Pons (tissue), 1 donor: ENCODE results near the gene TBX21.

Experiments used
- DNase-seq: peaks from one replicate; pipeline ENCODE4 v3.0.0-alpha.2; 2016; ENCODE audit warnings: low spot score

Gene TBX21

DNA sequence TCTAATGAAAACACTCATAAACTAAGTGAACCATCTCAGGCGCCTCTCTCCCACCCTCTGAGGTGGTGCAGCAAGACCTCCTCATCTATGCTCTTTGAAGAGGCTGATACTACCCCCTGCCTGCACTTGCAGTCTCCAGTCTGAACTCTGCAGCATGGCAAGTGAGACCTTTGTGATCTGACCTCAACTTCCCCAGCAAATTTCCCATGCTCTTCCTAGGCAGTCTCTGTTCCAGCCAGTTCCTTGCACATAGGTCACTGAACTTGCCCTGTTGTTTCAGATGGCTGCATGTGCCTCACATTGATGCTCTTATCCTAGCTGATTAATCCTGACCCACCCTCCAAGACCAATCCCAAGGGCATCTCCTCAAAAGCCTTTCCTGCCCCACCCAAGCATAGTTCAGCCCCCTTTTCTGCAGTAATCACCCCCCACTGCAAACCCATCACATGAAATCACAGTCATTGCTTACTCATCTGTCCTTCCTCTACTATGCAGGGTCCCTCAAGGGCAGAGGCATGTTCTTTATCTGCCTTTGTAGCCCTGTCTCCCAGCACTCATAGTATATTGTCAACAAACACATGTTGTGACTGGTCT lies 42.0 kb downstream of the TBX21 start:
- DNase-seq: no peak

DNA sequence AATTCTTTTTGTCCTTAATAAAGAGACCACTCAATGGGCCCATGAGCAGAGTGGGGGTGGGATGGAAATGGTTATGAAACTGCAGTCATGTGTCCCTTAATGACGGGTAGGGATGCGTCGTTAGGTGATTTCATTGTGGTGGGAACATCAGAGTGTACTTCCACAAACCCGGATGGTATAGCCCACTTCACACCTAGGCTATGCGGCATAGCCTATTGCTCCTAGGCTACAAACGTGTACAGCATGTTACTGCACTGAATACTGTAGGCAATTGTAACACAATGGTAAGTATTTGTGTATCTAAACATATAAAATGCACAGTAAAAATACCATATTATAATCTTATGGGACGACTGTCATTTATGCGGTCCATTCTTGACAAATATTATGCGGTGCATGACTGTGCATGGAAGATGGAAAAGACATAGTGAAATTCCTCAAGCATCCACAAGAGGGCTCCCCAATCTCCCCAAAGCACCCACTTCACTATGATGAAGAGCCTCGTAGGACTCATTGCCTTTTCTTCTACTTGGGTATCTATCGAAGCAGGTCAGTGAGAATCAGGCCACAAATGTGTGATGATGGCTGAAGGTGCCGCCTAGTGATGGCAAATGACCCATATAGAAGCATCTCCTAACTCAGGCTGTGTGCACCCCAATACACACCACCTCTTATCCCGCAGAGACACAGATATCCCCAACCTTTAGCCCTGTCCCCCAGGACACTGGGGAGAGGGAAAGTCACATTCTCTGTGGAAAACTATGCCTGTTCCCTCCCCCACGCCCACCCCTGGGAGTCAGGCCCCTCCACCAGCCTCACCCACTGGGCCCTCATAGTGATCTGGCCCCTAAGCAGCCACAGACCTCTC lies 43.5 kb downstream of the TBX21 start:
- peak; percentile 36 for DNase-seq

DNA sequence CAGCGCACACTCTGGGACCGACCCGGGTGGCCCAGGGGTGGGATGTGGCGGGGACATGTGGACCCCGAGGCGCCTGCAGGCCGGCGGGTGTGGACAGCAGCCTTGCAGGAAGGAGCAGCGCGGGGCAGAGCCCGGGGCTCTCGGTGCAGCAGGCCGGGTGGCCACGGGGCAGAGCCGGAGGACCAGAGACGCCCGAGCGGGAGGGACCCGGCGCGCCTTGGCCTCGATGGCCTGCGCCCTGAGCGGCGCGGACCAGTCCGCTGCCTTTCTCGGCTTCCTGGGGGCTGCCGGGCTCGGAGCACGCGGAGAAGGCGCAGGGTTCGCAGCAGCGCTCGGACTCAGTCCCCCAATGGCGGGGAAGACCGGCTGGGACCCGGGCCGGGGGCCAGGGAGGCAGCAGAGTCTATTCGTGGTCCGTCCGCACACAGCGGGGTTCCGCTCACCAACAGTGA lies 45.2 kb downstream of the TBX21 start:
- DNase-seq: no peak

DNA sequence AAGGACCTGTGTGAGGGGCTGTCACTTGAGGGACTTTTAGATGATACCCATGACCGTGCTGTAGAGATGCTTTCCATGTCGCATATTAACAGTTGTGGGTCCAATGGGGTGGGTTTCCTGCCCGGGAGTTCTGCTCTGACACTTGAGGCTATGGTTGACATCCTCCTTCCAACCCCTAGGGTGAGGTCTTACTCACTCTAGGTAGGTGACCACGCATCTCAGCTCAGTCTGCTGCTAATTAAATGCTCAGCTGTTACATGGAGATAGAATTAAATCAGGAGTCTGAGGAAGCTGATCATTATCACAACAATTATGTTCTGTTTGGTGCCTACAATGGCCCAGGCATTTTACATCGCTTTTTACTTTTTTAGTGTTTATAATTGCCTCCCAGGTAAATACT lies 48.4 kb downstream of the TBX21 start:
- no peak for DNase-seq

DNA sequence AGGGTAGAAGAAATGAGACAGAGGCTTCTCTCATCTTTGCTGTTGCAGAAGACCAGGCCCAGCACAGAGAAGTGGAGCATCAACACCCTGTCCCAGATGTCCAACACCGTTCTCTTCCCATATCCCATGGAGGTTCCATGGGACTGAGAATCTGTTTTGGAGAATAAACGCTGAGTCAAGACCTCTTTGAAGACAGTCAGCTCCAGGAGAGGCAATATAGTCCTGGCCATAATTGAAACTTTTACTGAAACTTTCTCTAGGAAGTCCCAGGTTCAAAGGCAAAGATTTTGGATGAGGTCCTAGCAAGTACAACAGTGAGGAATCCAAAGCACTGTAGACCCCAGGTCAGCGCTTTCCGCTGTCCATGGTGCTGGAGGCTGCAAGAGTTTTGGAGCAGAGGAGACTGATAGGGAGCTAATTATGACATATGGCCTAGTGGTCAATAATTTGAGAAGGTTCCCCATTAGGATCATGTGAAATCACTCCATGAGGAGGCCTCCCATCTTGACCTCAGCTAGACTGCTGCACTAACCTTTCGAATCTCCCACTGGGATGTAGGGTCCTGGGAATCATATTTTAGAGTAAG lies 52.6 kb downstream of the TBX21 start:
- DNase-seq: no peak

DNA sequence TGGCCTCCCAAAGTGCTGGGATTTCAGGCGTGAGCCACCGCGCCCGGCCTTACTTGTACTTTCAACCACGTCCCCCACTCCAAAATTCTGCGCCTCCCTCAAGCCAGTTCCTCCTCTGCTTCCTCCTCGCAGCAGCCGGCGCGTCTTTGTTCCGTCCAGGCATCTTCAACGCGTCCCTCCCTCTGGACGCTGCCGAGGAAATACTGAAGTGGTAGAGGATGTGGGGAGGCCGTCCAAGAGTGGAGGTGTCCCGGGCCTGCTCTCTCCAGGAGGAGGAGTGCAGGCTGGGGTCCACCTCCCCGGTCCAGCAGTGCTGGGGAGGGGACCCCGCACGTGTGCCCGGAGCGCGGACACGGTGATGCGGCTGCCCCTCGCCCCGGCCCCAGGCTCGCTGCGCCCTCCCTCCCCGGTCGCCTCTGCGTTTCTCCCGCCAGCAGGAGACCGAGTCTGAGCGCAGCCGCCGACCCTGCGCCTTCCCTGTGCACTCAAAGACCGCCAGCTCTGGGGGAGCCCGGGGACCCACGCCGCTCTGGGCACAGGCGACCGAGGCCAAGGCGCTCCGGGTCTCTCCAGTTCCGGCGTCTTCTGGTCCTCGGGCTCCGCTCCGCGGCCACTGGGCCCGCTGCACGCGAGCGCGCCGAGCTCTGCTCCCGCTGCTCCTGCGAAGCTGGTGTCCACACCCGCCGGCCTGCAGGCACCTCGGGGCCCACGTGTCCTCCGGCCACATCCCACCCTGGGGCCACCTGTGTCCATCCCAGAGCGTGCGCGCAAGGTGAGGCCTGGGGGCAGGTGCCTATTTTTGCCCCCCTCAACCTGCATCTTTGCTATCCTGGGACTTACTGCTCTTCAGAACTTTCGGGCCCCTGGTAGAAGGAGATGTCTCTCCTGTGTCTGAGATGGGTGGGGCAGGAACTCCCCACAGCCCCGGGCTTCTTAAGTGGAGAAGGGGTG lies 56.9 kb downstream of the TBX21 start:
- peak; percentile 15 for DNase-seq

DNA sequence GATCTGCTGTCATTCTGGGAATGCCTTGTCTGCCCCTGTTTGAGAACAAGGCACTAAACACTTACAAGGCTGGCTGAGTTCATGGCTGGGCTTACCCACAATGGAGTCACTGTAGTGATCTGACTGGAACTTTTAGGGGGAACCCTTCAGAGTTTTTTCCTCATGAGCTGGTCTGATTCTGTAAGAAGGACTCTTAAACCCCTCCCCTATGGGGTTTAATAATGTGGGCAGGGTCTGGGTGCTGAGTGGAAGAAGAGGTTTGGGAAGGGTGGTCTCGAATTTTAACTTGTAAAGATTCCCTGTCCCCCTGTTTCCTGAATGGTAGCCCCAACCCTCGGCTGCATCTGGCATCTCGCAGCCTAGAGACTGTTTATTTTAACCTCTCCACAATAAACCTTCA lies 58.0 kb downstream of the TBX21 start:
- no peak for DNase-seq

DNA sequence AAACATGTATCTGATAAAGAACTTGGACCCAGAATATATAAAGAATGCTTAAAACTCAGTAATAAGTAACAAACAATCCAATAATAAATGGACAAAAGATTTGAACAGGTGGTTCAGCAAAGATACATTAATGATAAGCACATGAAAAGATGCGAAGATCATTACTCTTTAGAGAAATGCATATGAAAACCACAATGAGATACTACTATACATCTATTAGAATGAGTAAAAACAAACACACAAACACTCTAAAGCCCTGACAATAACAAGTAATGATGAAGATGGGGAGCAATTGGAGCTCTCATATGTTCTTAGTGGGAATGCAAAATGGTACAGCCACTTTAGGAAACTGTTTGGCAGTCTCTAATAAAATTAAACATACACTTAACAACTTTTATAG lies 59.4 kb downstream of the TBX21 start:
- DNase-seq: no peak

DNA sequence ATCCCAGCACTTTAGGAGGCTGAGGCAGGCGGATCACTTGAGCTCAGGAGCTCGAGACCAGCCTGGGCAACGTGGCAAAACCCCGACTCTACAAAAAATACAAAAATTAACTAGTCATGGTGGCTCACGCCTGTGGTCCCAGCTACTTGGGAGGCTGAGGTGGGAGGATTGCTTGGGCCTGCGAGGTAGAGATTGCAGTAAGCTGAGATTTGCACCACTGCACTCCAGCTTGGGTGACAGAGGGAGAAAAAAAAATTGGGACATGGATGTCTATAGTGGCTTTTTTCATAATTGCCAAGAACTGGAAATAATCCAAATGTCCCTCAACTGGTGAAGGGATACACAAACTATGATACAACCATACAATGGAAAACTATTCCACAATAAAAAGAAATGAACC lies 59.9 kb downstream of the TBX21 start:
- DNase-seq: no peak
